HL-60 (cell line): Measurements from ENCODE around the gene VMAC.

Experiments
- GABPA ChIP-seq: IDR thresholded peaks from 2 replicates; pipeline ENCODE4 v1.6.1; 2012; ENCODE audit warnings: low read depth
- POLR2AphosphoS5 ChIP-seq: IDR thresholded peaks from 2 replicates; pipeline ENCODE4 v1.6.1; 2012; ENCODE audit warnings: low read depth
- SPI1 ChIP-seq: IDR thresholded peaks from 2 replicates; pipeline ENCODE4 v1.6.1; 2012; ENCODE audit warnings: low read depth, mild to moderate bottlenecking, borderline replicate concordance
- TF ChIP-seq, protein P1 (sequence below): IDR thresholded peaks from one replicate; pipeline ENCODE4 v1.5.1; 2011; ENCODE audit warnings: low read length, control low read depth, inconsistent platforms; ENCODE audit not compliant: insufficient read depth

DNA sequence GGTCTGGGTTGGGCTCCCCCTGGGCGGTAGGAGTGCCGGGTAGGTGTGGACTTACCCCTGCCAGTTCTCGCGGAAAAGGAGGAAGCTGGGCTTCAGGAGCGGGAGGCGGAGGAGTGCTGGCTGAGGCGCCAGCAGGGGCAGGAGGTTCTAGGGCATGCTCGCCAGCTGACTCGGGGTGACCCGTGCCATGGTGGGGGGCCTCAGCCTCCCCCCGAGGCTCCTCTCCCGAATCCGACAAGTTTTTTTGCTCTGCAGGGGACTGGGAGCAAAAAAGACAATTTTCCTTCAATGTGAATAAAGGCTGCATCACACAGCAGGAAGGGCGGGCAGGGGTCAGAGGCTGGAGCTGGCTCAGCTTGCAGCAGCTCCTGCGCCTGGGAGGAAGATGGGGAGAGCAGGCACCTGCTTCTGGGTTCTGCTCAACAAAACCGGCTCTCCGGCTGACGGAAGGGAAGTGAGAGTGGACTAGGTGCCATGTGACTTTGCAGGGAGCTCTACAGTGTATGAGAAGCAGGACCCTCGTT lies 46.7 kb downstream of the VMAC start:
- TF ChIP-seq, protein P1, sequence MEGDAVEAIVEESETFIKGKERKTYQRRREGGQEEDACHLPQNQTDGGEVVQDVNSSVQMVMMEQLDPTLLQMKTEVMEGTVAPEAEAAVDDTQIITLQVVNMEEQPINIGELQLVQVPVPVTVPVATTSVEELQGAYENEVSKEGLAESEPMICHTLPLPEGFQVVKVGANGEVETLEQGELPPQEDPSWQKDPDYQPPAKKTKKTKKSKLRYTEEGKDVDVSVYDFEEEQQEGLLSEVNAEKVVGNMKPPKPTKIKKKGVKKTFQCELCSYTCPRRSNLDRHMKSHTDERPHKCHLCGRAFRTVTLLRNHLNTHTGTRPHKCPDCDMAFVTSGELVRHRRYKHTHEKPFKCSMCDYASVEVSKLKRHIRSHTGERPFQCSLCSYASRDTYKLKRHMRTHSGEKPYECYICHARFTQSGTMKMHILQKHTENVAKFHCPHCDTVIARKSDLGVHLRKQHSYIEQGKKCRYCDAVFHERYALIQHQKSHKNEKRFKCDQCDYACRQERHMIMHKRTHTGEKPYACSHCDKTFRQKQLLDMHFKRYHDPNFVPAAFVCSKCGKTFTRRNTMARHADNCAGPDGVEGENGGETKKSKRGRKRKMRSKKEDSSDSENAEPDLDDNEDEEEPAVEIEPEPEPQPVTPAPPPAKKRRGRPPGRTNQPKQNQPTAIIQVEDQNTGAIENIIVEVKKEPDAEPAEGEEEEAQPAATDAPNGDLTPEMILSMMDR = no peak
- TF ChIP-seq POLR2AphosphoS5 (no peak), GABPA (no peak), SPI1 (peak; percentile 66)
